ENCODE measurements around the gene PCDHA2. TPM values are rescaled to one million over a fixed set of nuclear protein-coding genes. Genes with fewer than 3 reads are reported as not detected.
A peak's percentile ranks its signal among the peaks of the same experiment; 100 is the strongest.
"Not testable (repeated sequence)": the region's sequence is repeated elsewhere in the genome, so short reads cannot be mapped to it uniquely, and the experiment has no call there.

The PCDHA2 gene
- total RNA-seq, 1 experiment from 2014 or later, result 0.20 TPM

GRCh38 chr5:140828362-140828737, 33.7 kb downstream of the PCDHA2 start:
- Histone ChIP-seq H2AFZ (ENCODE audit: low read length) (no peak overlapping the region), H4K20me1 (ENCODE audit: control insufficient read depth, insufficient read depth, insufficient read length) (no peaks in the 10 kb centered on the region), H2BK15ac (ENCODE audit: low read depth, low read length) (no peak overlapping the region), H3K27ac (ENCODE audit: insufficient read length, low read depth, low read length) (no peak overlapping the region), H3K23me2 (ENCODE audit: insufficient read length, low read depth, low read length, poor library complexity, severe bottlenecking) (peaks cover 3% of the 10 kb centered on the region), H4K8ac (replicated peaks; ENCODE audit: insufficient read length, low read depth, low read length) (no peak overlapping the region), H3K18ac (ENCODE audit: insufficient read length, low read depth, low read length) (no peak overlapping the region), H3K4ac (ENCODE audit: low read depth, low read length) (no peak overlapping the region), H2BK120ac (ENCODE audit: low read depth, low read length, poor library complexity, severe bottlenecking) (no peak overlapping the region), H3K9ac (ENCODE audit: extremely low read depth, insufficient read length, low read length) (no peak overlapping the region), H3K9me3 (ENCODE audit: control insufficient read depth, low read depth, low read length) (no peaks in the 10 kb centered on the region), H3K23ac (ENCODE audit: insufficient read length, low read depth, low read length) (no peak overlapping the region), H2BK20ac (ENCODE audit: low read depth, low read length, poor library complexity, severe bottlenecking) (no peak overlapping the region), H3K27me3 (ENCODE audit: insufficient read depth, low read length) (no peaks in the 10 kb centered on the region), H4K91ac (ENCODE audit: insufficient read length, low read depth, low read length) (no peak overlapping the region), H3T11ph (ENCODE audit: low read length) (no peak overlapping the region), H4K5ac (ENCODE audit: insufficient read length, low read depth, low read length) (no peak overlapping the region), H3K56ac (ENCODE audit: insufficient read length, low read depth, low read length) (no peak overlapping the region), H3K14ac (ENCODE audit: insufficient read depth, low read length) (peak overlapping the region; percentile 76; the same call in 1 of the 2 replicates), H3K4me2 (ENCODE audit: insufficient read depth, insufficient read length, low read length) (no peak overlapping the region), H3K4me1 (ENCODE audit: insufficient read depth, low read length) (no peaks in the 10 kb centered on the region), H2BK12ac (ENCODE audit: insufficient read length, low read depth, low read length) (no peak overlapping the region), H3K79me2 (ENCODE audit: insufficient read depth, low read length) (no peaks in the 10 kb centered on the region), H2AK5ac (ENCODE audit: insufficient read length, low read length) (no peak overlapping the region), H3K79me1 (ENCODE audit: insufficient read depth, low read depth, low read length, poor library complexity, severe bottlenecking) (no peaks in the 10 kb centered on the region), H2BK5ac (ENCODE audit: insufficient read length, low read length) (no peak overlapping the region)
- H3K27ac Mint-ChIP-seq, result peak overlapping the region in 1 of 3 experiments; percentile 97; a peak in 3 of 7 replicates
- no CpG with 5 or more reads among the region's 18 CpGs for WGBS (ENCODE audit: extremely low coverage, insufficient read length, low lambda C conversion rate)
- H3K36me3 Mint-ChIP-seq (ENCODE audit: insufficient read depth in 1 of 3, low read depth in 3 of 3), result peaks cover 15 to 33% (median 19%) of the 10 kb centered on the region in 3 experiments
- TF ChIP-seq, protein P1, sequence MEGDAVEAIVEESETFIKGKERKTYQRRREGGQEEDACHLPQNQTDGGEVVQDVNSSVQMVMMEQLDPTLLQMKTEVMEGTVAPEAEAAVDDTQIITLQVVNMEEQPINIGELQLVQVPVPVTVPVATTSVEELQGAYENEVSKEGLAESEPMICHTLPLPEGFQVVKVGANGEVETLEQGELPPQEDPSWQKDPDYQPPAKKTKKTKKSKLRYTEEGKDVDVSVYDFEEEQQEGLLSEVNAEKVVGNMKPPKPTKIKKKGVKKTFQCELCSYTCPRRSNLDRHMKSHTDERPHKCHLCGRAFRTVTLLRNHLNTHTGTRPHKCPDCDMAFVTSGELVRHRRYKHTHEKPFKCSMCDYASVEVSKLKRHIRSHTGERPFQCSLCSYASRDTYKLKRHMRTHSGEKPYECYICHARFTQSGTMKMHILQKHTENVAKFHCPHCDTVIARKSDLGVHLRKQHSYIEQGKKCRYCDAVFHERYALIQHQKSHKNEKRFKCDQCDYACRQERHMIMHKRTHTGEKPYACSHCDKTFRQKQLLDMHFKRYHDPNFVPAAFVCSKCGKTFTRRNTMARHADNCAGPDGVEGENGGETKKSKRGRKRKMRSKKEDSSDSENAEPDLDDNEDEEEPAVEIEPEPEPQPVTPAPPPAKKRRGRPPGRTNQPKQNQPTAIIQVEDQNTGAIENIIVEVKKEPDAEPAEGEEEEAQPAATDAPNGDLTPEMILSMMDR (conservative IDR thresholded peaks at IDR 0.05), result peak; percentile 44; the same call in 2 of the 3 replicates
- peak overlapping the region; percentile 76 to 88 for H3K4me3 Mint-ChIP-seq
- no peak for DNase-seq
- no peaks in the 10 kb centered on the region for H3K27me3 Mint-ChIP-seq (ENCODE audit: low read depth)
- H3K4me1 Mint-ChIP-seq, result peaks cover 0 to 11% of the 10 kb centered on the region in 2 experiments; a peak in 2 of 4 replicates
- H3K9me3 Mint-ChIP-seq, result peaks cover 20 to 22% of the 10 kb centered on the region in 2 experiments

GRCh38 chr5:140829511-140830501, 35.2 kb downstream of the PCDHA2 start:
- H2AK5ac ChIP-seq (ENCODE audit: insufficient read length, low read length); H3T11ph ChIP-seq (ENCODE audit: low read length); H3K56ac ChIP-seq (ENCODE audit: insufficient read length, low read depth, low read length); H3K27ac ChIP-seq (ENCODE audit: insufficient read length, low read depth, low read length); H2BK120ac ChIP-seq (ENCODE audit: low read depth, low read length, poor library complexity, severe bottlenecking); H2BK12ac ChIP-seq (ENCODE audit: insufficient read length, low read depth, low read length); H2BK5ac ChIP-seq (ENCODE audit: insufficient read length, low read length); H4K5ac ChIP-seq (ENCODE audit: insufficient read length, low read depth, low read length); H3K79me1 ChIP-seq (ENCODE audit: insufficient read depth, low read depth, low read length, poor library complexity, severe bottlenecking); H3K9me3 ChIP-seq (ENCODE audit: control insufficient read depth, low read depth, low read length); H3K79me2 ChIP-seq (ENCODE audit: insufficient read depth, low read length); H4K91ac ChIP-seq (ENCODE audit: insufficient read length, low read depth, low read length); H3K4me1 ChIP-seq (ENCODE audit: insufficient read depth, low read length); H3K27me3 ChIP-seq (ENCODE audit: insufficient read depth, low read length); DNase-seq; H3K23ac ChIP-seq (ENCODE audit: insufficient read length, low read depth, low read length); H3K18ac ChIP-seq (ENCODE audit: insufficient read length, low read depth, low read length); H3K27me3 Mint-ChIP-seq (ENCODE audit: low read depth); H3K14ac ChIP-seq (ENCODE audit: insufficient read depth, low read length); H3K27ac Mint-ChIP-seq; H4K8ac ChIP-seq (replicated peaks; ENCODE audit: insufficient read length, low read depth, low read length); H3K23me2 ChIP-seq (ENCODE audit: insufficient read length, low read depth, low read length, poor library complexity, severe bottlenecking); H2BK20ac ChIP-seq (ENCODE audit: low read depth, low read length, poor library complexity, severe bottlenecking); H3K9ac ChIP-seq (ENCODE audit: extremely low read depth, insufficient read length, low read length); H3K4me2 ChIP-seq (ENCODE audit: insufficient read depth, insufficient read length, low read length); H4K20me1 ChIP-seq (ENCODE audit: control insufficient read depth, insufficient read depth, insufficient read length); H2BK15ac ChIP-seq (ENCODE audit: low read depth, low read length); H3K4ac ChIP-seq (ENCODE audit: low read depth, low read length); H2AFZ ChIP-seq (ENCODE audit: low read length); H3K4me3 Mint-ChIP-seq: not testable (repeated sequence)
- Mint-ChIP-seq H3K4me1 (peaks cover 0 to 11% of the 10 kb centered on the region in 2 experiments; a peak in 2 of 4 replicates), H3K36me3 (ENCODE audit: insufficient read depth in 1 of 3, low read depth in 3 of 3) (peaks cover 18 to 39% (median 23%) of the 10 kb centered on the region in 3 experiments), H3K9me3 (peaks cover 22 to 29% of the 10 kb centered on the region in 2 experiments)
- no CpG with 5 or more reads among the region's 106 CpGs for WGBS (ENCODE audit: extremely low coverage, insufficient read length, low lambda C conversion rate)
